Breast epithelium (tissue), 4 donors: Measurements from ENCODE around the gene ANXA4. TPM values are rescaled to one million over a fixed set of nuclear protein-coding genes. Genes with fewer than 3 reads are reported as not detected.

ENCODE experiments used
- DNase-seq, 2 donors: peaks; one replicate each; pipeline ENCODE4 v3.0.0-alpha.2; 2019; ENCODE audit warnings: low spot score in 2 of 2
- H3K27ac ChIP-seq, 2 donors: fragments of 200-600 bp; sonication (generic) in 1 of 2; one replicate each; pipeline ENCODE4 v1.5.1; 2016 to 2019; ENCODE audit warnings: mild to moderate bottlenecking in 1 of 2
- H3K27me3 ChIP-seq, 2 donors: fragments of 200-600 bp; sonication (generic) in 1 of 2; one replicate each; pipeline versions ENCODE4 v1.5.1 to v1.6.0; 2017 to 2019; ENCODE audit warnings: control low read depth in 1 of 2, mild to moderate bottlenecking in 1 of 2
- H3K36me3 ChIP-seq: fragments of 200-600 bp; one replicate; pipeline ENCODE4 v1.5.1; 2019
- H3K4me1 ChIP-seq, 2 donors: fragments of 200-600 bp; sonication (generic); one replicate each; pipeline ENCODE4 v1.5.1; 2016 to 2019; ENCODE audit warnings: control low read depth in 1 of 2
- H3K4me3 ChIP-seq, 3 donors: fragments of 200-600 bp; sonication (generic); 1 replicate in 2 of 3; 2 replicates in 1 of 3; pipeline ENCODE4 v1.5.1; 2016 to 2019; ENCODE audit warnings: mild to moderate bottlenecking in 3 of 3, moderate library complexity in 2 of 3
- H3K9me3 ChIP-seq, 2 donors: fragments of 200-600 bp; sonication (generic) in 1 of 2; one replicate each; pipeline ENCODE4 v1.5.1; 2016 to 2019; ENCODE audit warnings: control low read depth in 1 of 2
- POLR2A ChIP-seq: fragments of 450-650 bp; IDR thresholded peaks from one replicate; pipeline ENCODE4 v1.6.1; 2016; ENCODE audit warnings: antibody characterized with exemption, mild to moderate bottlenecking, moderate library complexity
- POLR2AphosphoS5 ChIP-seq, 3 donors: sonication (generic); formaldehyde crosslinking; IDR thresholded peaks; one replicate each; pipeline ENCODE4 v1.6.1; 2017; ENCODE audit warnings: antibody characterized with exemption in 3 of 3
- intact Hi-C: fragments of 100-400 bp; cut with DNase I; formaldehyde crosslinking; loops from one replicate; pipeline ENCODE4 v1.15.1; 2023; ENCODE audit warnings: low total_unique reads
- total RNA-seq, 3 donors: library from RNA; depleted of rRNA; stranded (reverse); fragments of >200 nt; gene quantifications; one replicate each; pipeline ENCODE4 v1.1.0, GENCODE V29; 2016
- TF ChIP-seq, protein P1 (sequence below), 3 donors: fragments of 450-650 bp; IDR thresholded peaks; one replicate each; pipeline ENCODE4 v1.5.1; 2016 to 2017; ENCODE audit warnings: antibody characterized with exemption in 3 of 3, mild to moderate bottlenecking in 3 of 3, moderate library complexity in 3 of 3

ANXA4 gene
- total RNA-seq, 3 donors from 2014 or later = 61.6 to 77.1 (median 65.6) TPM

DNA sequence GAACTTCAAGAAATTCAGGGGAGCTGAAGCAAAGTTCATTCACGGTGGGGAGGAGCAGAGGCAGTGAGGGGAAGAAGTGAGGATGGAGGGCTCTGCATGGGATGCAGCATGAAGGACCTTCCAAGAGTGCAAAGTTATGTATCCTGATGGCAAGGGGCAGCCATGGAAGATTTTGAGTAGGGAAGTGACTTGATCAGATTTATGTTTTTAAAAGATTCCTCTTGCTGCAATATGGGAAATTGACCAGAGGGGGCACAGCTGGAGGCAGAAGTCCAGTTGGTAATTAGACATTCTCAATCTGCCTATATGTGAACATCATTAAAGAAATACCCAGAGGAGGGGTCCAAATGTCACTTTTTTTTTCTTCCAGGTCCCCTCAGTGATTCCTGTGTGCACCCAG lies 21.5 kb upstream of the ANXA4 start:
- H3K4me1 ChIP-seq = no peaks in the 10 kb centered on the region
- no peaks in the 10 kb centered on the region for H3K27me3 ChIP-seq
- H3K36me3 ChIP-seq = no peaks in the 10 kb centered on the region
- H3K27ac ChIP-seq = no peak overlapping the region
- intact Hi-C loops = loop anchor here (5.0 kb wide), 1 partner anchor 83 kb away; no protein-coding TSS in a partner anchor
- no peak overlapping the region for H3K4me3 ChIP-seq
- H3K9me3 ChIP-seq = no peaks in the 10 kb centered on the region
- no peak for TF ChIP-seq POLR2AphosphoS5 (IDR thresholded peaks at IDR 0.05)
- TF ChIP-seq POLR2A = no peak
- TF ChIP-seq, protein P1, sequence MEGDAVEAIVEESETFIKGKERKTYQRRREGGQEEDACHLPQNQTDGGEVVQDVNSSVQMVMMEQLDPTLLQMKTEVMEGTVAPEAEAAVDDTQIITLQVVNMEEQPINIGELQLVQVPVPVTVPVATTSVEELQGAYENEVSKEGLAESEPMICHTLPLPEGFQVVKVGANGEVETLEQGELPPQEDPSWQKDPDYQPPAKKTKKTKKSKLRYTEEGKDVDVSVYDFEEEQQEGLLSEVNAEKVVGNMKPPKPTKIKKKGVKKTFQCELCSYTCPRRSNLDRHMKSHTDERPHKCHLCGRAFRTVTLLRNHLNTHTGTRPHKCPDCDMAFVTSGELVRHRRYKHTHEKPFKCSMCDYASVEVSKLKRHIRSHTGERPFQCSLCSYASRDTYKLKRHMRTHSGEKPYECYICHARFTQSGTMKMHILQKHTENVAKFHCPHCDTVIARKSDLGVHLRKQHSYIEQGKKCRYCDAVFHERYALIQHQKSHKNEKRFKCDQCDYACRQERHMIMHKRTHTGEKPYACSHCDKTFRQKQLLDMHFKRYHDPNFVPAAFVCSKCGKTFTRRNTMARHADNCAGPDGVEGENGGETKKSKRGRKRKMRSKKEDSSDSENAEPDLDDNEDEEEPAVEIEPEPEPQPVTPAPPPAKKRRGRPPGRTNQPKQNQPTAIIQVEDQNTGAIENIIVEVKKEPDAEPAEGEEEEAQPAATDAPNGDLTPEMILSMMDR (IDR thresholded peaks at IDR 0.05) = no peak
- DNase-seq = no peak

DNA sequence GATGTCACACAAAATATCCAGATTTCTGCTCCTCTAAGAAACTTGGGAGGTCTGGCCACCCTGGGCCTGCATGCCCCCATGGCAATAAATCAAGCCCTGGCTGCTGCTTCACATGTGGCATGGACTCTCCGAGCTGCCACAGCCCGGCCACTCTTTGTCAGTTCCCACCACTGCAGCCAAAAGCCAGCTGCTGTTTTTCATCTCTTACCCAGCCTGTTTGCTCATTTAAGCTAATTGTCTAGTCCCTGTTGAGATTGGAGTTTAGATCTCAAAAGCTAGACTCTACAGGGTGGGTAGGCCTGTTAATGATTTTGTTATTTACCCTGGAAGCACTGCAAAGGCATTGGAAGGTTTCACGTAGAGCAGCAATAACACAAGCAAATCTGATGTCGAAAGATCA lies 20.9 kb upstream of the ANXA4 start:
- Histone ChIP-seq H3K27me3 (no peaks in the 10 kb centered on the region), H3K36me3 (no peaks in the 10 kb centered on the region), H3K4me1 (no peaks in the 10 kb centered on the region), H3K27ac (no peak overlapping the region), H3K9me3 (no peaks in the 10 kb centered on the region), H3K4me3 (no peak overlapping the region)
- no peak for DNase-seq
- no peak for TF ChIP-seq POLR2A
- TF ChIP-seq, protein P1 (IDR thresholded peaks at IDR 0.05) = no peak
- TF ChIP-seq POLR2AphosphoS5 (IDR thresholded peaks at IDR 0.05) = no peak
- intact Hi-C loops = loop anchor here (5.0 kb wide), 1 partner anchor 84 kb away; no protein-coding TSS in a partner anchor

DNA sequence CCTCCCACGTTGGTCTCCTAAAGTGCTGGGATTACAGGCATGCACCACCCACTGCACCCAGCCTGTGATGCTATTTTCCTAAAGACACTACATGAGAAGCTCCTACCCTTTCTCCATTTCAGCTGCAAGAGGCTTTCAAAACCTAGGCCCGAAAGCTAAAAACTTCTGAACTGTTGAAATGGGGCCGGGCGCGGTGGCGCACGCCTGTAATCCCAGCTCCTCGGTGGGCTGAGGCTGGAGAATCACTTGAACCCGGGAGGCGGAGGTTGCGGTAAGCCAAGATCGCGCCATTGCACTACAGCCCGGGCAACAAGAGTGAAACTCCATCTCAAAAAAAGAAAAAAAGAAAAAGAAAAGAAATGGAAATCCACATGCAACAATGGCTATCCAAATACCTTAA lies 18.1 kb upstream of the ANXA4 start:
- TF ChIP-seq POLR2A (no peak), POLR2AphosphoS5 (IDR thresholded peaks at IDR 0.05) (no peak)
- TF ChIP-seq, protein P1 (IDR thresholded peaks at IDR 0.05) = no peak
- intact Hi-C loops = loop anchor here (5.0 kb wide), 1 partner anchor 86 kb away; no protein-coding TSS in a partner anchor
- DNase-seq = no peak
- Histone ChIP-seq H3K27me3 (no peaks in the 10 kb centered on the region), H3K36me3 (no peaks in the 10 kb centered on the region), H3K9me3 (no peaks in the 10 kb centered on the region), H3K4me1 (no peaks in the 10 kb centered on the region), H3K4me3 (no peak overlapping the region), H3K27ac (no peak overlapping the region)

DNA sequence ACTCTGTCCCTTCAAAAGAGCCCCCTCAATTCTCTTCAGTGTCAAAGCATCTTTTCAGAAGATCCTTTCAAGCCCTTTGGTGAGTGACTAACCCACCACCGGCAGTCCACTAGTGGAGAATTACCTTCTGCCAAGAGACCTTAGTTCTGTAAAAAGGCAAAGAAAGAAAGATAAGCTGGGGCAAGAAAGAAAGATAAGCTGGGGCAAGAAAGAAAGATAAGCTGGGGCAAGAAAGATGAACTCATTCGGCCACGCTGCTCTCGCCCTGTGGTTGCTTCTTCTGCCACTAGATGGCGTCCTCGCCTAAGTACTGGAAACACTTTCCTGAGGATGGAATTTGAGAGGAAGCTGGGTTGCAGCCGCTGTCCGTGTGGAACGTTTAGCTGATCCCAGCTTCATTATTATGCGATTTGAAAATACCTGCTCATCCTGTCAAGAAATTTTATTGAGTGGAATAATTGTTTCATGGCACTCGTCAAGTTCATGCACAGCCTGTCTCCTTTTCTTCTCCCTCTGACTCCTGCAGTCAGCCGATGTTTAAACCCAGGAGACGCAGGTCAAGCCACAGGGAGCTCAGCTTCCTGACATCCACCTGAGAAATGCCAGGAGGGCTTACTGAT lies 17.3 kb upstream of the ANXA4 start:
- Histone ChIP-seq H3K9me3 (no peaks in the 10 kb centered on the region), H3K4me3 (peak overlapping the region; percentile 10 to 58 (median 17)), H3K36me3 (no peaks in the 10 kb centered on the region), H3K27ac (no peak overlapping the region), H3K4me1 (no peaks in the 10 kb centered on the region), H3K27me3 (no peaks in the 10 kb centered on the region)
- intact Hi-C loops = loop anchor here (1.0 to 5.0 kb wide), 2 partner anchors 87 to 88 kb away; no protein-coding TSS in a partner anchor
- TF ChIP-seq, protein P1 (IDR thresholded peaks at IDR 0.05) = peak; percentile 93 to 95 (median 94)
- TF ChIP-seq POLR2A (no peak), POLR2AphosphoS5 (IDR thresholded peaks at IDR 0.05) (peak; percentile 16 to 68 (median 27))
- peak; percentile 77 to 83 for DNase-seq

DNA sequence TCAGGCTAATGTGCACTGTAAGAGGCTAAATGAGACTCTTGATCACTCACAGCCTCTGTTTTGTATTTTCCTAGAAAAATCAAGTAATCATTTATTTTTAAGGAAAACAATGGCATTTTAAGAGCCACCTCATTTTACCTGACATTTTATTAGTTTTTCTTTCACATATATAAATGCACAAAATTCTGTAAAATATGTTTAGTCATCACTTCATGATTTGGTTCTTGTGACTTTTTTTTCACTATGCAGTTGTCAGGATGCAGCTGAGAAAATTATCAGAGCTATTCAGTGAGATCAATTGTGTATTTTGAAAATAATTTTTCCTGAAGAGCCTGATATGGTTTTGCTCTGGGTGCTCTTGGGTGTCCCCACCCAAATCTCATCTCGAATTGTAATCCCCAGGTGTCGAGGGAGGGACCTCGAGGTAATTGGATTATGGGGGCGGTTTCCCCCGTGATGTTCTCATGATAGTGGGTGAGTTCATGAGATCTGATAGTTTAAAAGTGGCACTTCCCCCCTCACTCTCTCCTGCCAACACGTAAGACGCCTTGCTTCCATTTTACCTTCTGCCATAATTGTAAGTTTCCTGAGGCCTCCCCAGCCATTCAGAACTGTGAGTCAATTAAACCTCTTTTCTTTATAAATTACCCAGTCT lies 16.1 kb upstream of the ANXA4 start:
- intact Hi-C loops = loop anchor here (1.0 kb wide), 1 partner anchor 86 kb away; no protein-coding TSS in a partner anchor
- Histone ChIP-seq H3K9me3 (no peaks in the 10 kb centered on the region), H3K36me3 (no peaks in the 10 kb centered on the region), H3K4me1 (no peaks in the 10 kb centered on the region), H3K27ac (no peak overlapping the region), H3K27me3 (no peaks in the 10 kb centered on the region), H3K4me3 (no peak overlapping the region)
- DNase-seq = no peak
- TF ChIP-seq, protein P1 (IDR thresholded peaks at IDR 0.05) = no peak
- no peak for TF ChIP-seq POLR2AphosphoS5 (IDR thresholded peaks at IDR 0.05)
- TF ChIP-seq POLR2A = no peak
